GM18519 (cell line): ENCODE results near the gene RSRP1.
"Not testable (repeated sequence)": the region's sequence is repeated elsewhere in the genome, so short reads cannot be mapped to it uniquely, and the experiment has no call there.

Experiments
- ATAC-seq: cut with Tn5 transposase; IDR thresholded peaks from one replicate; pipeline ENCODE4 v1.9.1; 2021; ENCODE audit warnings: mild to moderate bottlenecking, moderate library complexity; ENCODE audit not compliant: unreplicated experiment, low FRiP score

Gene RSRP1

GRCh38 chr1:25247024-25247828, at the start of gene RSRP1:
Gene RSRP1 (minus strand): TSS chr1:25247454. CDS start chr1:25246963, 491 bp downstream.
- ATAC-seq, result peak; percentile 77

- not testable (repeated sequence) for ATAC-seq
Measured at GRCh38 chr1:25296501-25296900, 49.2 kb upstream of the RSRP1 start.

GRCh38 chr1:25294889-25295826, 47.9 kb upstream of the RSRP1 start:
- not testable (repeated sequence) for ATAC-seq

- ATAC-seq, result not testable (repeated sequence)
Measured at GRCh38 chr1:25293426-25293825, 46.2 kb upstream of the RSRP1 start.

GRCh38 chr1:25290043-25290442, 42.8 kb upstream of the RSRP1 start:
- ATAC-seq, result not testable (repeated sequence)

- ATAC-seq, result not testable (repeated sequence)
Measured at GRCh38 chr1:25288573-25289101, 41.4 kb upstream of the RSRP1 start.

GRCh38 chr1:25287164-25287563, 39.9 kb upstream of the RSRP1 start:
- not testable (repeated sequence) for ATAC-seq

- not testable (repeated sequence) for ATAC-seq
Measured at GRCh38 chr1:25285862-25286261, 38.6 kb upstream of the RSRP1 start.

GRCh38 chr1:25279693-25280111, 32.4 kb upstream of the RSRP1 start:
- ATAC-seq, result not testable (repeated sequence)

- ATAC-seq, result not testable (repeated sequence)
Measured at GRCh38 chr1:25278790-25279189, 31.5 kb upstream of the RSRP1 start.

- not testable (repeated sequence) for ATAC-seq
Measured at GRCh38 chr1:25278358-25278757, 31.1 kb upstream of the RSRP1 start.

GRCh38 chr1:25277295-25277694, 30.0 kb upstream of the RSRP1 start:
- ATAC-seq, result not testable (repeated sequence)

- ATAC-seq, result not testable (repeated sequence)
Measured at GRCh38 chr1:25275648-25276047, 28.4 kb upstream of the RSRP1 start.

GRCh38 chr1:25272238-25272637, 25.0 kb upstream of the RSRP1 start, which contains the start of gene RHD:
Gene RHD (plus strand): TSS chr1:25272509. CDS start chr1:25272548, 39 bp downstream.
- not testable (repeated sequence) for ATAC-seq

GRCh38 chr1:25268143-25268760, 21.0 kb upstream of the RSRP1 start:
- not testable (repeated sequence) for ATAC-seq

- peak; percentile 53 for ATAC-seq
Measured at GRCh38 chr1:25267288-25268142, 20.3 kb upstream of the RSRP1 start.

- not testable (repeated sequence) for ATAC-seq
Measured at GRCh38 chr1:25266554-25267287, 19.5 kb upstream of the RSRP1 start.

- ATAC-seq, result not testable (repeated sequence)
Measured at GRCh38 chr1:25260336-25260735, 13.1 kb upstream of the RSRP1 start.

- ATAC-seq, result not testable (repeated sequence)
Measured at GRCh38 chr1:25259813-25260212, 12.6 kb upstream of the RSRP1 start.
